HEK293 (cell line): ENCODE results near the gene KRT8.

Experiments
- KLF8 ChIP-seq: fragments of 450-650 bp; formaldehyde crosslinking; IDR thresholded peaks from 2 replicates; pipeline ENCODE4 v1.5.1; 2016; ENCODE audit warnings: missing biosample characterization, missing genetic modification characterization
- OSR2 ChIP-seq: fragments of 450-650 bp; formaldehyde crosslinking; IDR thresholded peaks from 2 replicates; pipeline ENCODE4 v1.5.1; 2016; ENCODE audit warnings: missing biosample characterization, missing genetic modification characterization
- SP7 ChIP-seq: fragments of 450-650 bp; formaldehyde crosslinking; IDR thresholded peaks from 2 replicates; pipeline ENCODE4 v1.5.1; 2016; ENCODE audit warnings: missing biosample characterization, missing genetic modification characterization
- WT1 ChIP-seq: fragments of 450-650 bp; formaldehyde crosslinking; IDR thresholded peaks from 2 replicates; pipeline ENCODE4 v1.5.1; 2016; ENCODE audit warnings: missing biosample characterization, missing genetic modification characterization
- ZBTB1 ChIP-seq: fragments of 450-650 bp; formaldehyde crosslinking; IDR thresholded peaks from 2 replicates; pipeline ENCODE4 v1.5.1; 2016; ENCODE audit warnings: missing biosample characterization, missing genetic modification characterization
- ZBTB17 ChIP-seq: fragments of 450-650 bp; formaldehyde crosslinking; IDR thresholded peaks from 2 replicates; pipeline ENCODE4 v1.5.1; 2016; ENCODE audit warnings: missing biosample characterization, missing genetic modification characterization
- ZBTB21 ChIP-seq: fragments of 450-650 bp; formaldehyde crosslinking; IDR thresholded peaks from 2 replicates; pipeline ENCODE4 v1.5.1; 2017; ENCODE audit warnings: missing biosample characterization, missing genetic modification characterization
- ZBTB48 ChIP-seq: fragments of 450-650 bp; formaldehyde crosslinking; IDR thresholded peaks from 2 replicates; pipeline ENCODE4 v1.5.1; 2016; ENCODE audit warnings: missing biosample characterization, missing genetic modification characterization
- ZBTB7A ChIP-seq: fragments of 450-650 bp; formaldehyde crosslinking; IDR thresholded peaks from 2 replicates; pipeline ENCODE4 v1.5.1; 2016; ENCODE audit warnings: low read depth, missing biosample characterization, missing genetic modification characterization
- ZEB2 ChIP-seq: fragments of 450-650 bp; formaldehyde crosslinking; IDR thresholded peaks from 2 replicates; pipeline ENCODE4 v1.5.1; 2016; ENCODE audit warnings: missing biosample characterization, missing genetic modification characterization
- ZFHX2 ChIP-seq: fragments of 450-650 bp; formaldehyde crosslinking; conservative IDR thresholded peaks from 2 replicates; pipeline ENCODE4 v1.5.1; 2016; ENCODE audit warnings: missing biosample characterization, missing genetic modification characterization
- ZNF132 ChIP-seq: fragments of 450-650 bp; formaldehyde crosslinking; IDR thresholded peaks from 2 replicates; pipeline ENCODE4 v1.5.1; 2017; ENCODE audit warnings: missing biosample characterization, missing genetic modification characterization, borderline replicate concordance
- ZNF311 ChIP-seq: fragments of 450-650 bp; formaldehyde crosslinking; IDR thresholded peaks from 2 replicates; pipeline ENCODE4 v1.5.1; 2017; ENCODE audit warnings: missing biosample characterization, missing genetic modification characterization, borderline replicate concordance
- ZNF335 ChIP-seq: fragments of 450-650 bp; formaldehyde crosslinking; conservative IDR thresholded peaks from 2 replicates; pipeline ENCODE4 v1.5.1; 2016; ENCODE audit warnings: missing biosample characterization, missing genetic modification characterization
- ZNF341 ChIP-seq: fragments of 450-650 bp; formaldehyde crosslinking; IDR thresholded peaks from 2 replicates; pipeline ENCODE4; 2016; ENCODE audit warnings: low read depth, missing biosample characterization, missing genetic modification characterization
- ZNF391 ChIP-seq: fragments of 450-650 bp; formaldehyde crosslinking; IDR thresholded peaks from 2 replicates; pipeline ENCODE4 v1.5.1; 2016; ENCODE audit warnings: low read depth, missing biosample characterization, missing genetic modification characterization, borderline replicate concordance
- ZNF473 ChIP-seq: fragments of 450-650 bp; formaldehyde crosslinking; IDR thresholded peaks from 2 replicates; pipeline ENCODE4 v1.5.1; 2017; ENCODE audit warnings: missing biosample characterization, missing genetic modification characterization
- ZNF660 ChIP-seq: fragments of 450-650 bp; IDR thresholded peaks from 2 replicates; pipeline ENCODE4 v1.5.1; 2018; ENCODE audit warnings: missing biosample characterization, mild to moderate bottlenecking, missing genetic modification characterization
- ZNF776 ChIP-seq: fragments of 450-650 bp; formaldehyde crosslinking; IDR thresholded peaks from 2 replicates; pipeline ENCODE4 v1.5.0; 2017; ENCODE audit warnings: missing biosample characterization, missing genetic modification characterization, borderline replicate concordance
- ZNF843 ChIP-seq: fragments of 450-650 bp; formaldehyde crosslinking; IDR thresholded peaks from 2 replicates; pipeline ENCODE4 v1.5.1; 2016; ENCODE audit warnings: missing biosample characterization, missing genetic modification characterization
- TF ChIP-seq, protein P1 (sequence below): fragments of 450-650 bp; formaldehyde crosslinking; IDR thresholded peaks from 2 replicates; pipeline ENCODE4 v1.5.1; 2016; ENCODE audit warnings: missing biosample characterization, missing genetic modification characterization
- TF ChIP-seq, protein P2 (sequence below): fragments of 450-650 bp; formaldehyde crosslinking; IDR thresholded peaks from 2 replicates; pipeline ENCODE4 v1.5.1; 2017; ENCODE audit warnings: missing biosample characterization, missing genetic modification characterization
- TF ChIP-seq, protein P3 (sequence below): fragments of 450-650 bp; formaldehyde crosslinking; IDR thresholded peaks from 2 replicates; pipeline ENCODE4 v1.5.1; 2016; ENCODE audit warnings: missing biosample characterization, missing genetic modification characterization
- TF ChIP-seq, protein P4 (sequence below): fragments of 450-650 bp; formaldehyde crosslinking; IDR thresholded peaks from 2 replicates; pipeline ENCODE4 v1.5.1; 2016; ENCODE audit warnings: missing biosample characterization, missing genetic modification characterization
- TF ChIP-seq, protein P5 (sequence below): fragments of 450-650 bp; formaldehyde crosslinking; IDR thresholded peaks from 2 replicates; pipeline ENCODE4 v1.5.1; 2016; ENCODE audit warnings: missing biosample characterization, missing genetic modification characterization
- TF ChIP-seq, protein P6 (sequence below): fragments of 450-650 bp; formaldehyde crosslinking; IDR thresholded peaks from 2 replicates; pipeline ENCODE4 v1.5.1; 2017; ENCODE audit warnings: missing biosample characterization, missing genetic modification characterization
- TF ChIP-seq, protein P7 (sequence below): fragments of 450-650 bp; formaldehyde crosslinking; IDR thresholded peaks from 2 replicates; pipeline ENCODE4 v1.5.0; 2017; ENCODE audit warnings: missing biosample characterization, missing genetic modification characterization, borderline replicate concordance

The KRT8 gene

DNA sequence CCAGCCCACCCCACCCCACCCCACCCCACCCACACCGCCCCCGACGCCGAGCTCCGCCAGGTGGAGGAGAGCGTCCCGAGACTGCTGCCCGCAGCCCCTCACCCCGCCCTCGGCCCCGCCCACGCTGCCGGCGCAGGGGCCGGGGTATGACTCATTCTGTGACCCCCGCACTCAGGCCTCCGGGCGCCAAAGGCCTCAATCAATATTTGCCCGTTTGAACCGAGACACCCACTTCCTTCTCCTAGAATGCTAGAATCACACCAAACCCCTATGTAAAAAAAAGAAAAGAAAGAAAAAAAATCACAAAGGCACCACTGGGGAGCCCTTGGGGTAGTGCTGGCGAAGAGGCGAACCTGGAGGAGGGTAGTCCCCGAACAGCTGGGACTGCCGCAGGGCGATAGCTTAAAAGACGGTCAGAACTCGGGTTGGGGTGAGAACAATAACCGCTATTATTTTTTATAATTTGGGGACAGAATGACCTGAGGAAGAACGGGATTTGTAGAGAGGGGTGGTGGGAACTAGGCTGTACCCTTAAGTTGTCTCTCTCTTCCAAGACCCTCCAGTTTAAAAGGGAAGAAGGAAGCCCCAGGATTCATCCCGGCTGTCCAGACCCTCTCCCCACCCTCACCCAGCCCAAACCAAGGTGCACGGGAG is 894 bp downstream of the KRT8 start (continued):
- TF ChIP-seq, protein P1, sequence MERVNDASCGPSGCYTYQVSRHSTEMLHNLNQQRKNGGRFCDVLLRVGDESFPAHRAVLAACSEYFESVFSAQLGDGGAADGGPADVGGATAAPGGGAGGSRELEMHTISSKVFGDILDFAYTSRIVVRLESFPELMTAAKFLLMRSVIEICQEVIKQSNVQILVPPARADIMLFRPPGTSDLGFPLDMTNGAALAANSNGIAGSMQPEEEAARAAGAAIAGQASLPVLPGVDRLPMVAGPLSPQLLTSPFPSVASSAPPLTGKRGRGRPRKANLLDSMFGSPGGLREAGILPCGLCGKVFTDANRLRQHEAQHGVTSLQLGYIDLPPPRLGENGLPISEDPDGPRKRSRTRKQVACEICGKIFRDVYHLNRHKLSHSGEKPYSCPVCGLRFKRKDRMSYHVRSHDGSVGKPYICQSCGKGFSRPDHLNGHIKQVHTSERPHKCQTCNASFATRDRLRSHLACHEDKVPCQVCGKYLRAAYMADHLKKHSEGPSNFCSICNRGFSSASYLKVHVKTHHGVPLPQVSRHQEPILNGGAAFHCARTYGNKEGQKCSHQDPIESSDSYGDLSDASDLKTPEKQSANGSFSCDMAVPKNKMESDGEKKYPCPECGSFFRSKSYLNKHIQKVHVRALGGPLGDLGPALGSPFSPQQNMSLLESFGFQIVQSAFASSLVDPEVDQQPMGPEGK (tag by site-specific recombination) = peak; percentile 91
- TF ChIP-seq SP7 (tag by site-specific recombination) = peak; percentile 59
- 0 out of 2 replicates have a peak, but pooled peaks have one; percentile 16 for TF ChIP-seq ZBTB7A
- TF ChIP-seq, protein P2, sequence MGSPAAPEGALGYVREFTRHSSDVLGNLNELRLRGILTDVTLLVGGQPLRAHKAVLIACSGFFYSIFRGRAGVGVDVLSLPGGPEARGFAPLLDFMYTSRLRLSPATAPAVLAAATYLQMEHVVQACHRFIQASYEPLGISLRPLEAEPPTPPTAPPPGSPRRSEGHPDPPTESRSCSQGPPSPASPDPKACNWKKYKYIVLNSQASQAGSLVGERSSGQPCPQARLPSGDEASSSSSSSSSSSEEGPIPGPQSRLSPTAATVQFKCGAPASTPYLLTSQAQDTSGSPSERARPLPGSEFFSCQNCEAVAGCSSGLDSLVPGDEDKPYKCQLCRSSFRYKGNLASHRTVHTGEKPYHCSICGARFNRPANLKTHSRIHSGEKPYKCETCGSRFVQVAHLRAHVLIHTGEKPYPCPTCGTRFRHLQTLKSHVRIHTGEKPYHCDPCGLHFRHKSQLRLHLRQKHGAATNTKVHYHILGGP = no peak
- TF ChIP-seq, protein P3, sequence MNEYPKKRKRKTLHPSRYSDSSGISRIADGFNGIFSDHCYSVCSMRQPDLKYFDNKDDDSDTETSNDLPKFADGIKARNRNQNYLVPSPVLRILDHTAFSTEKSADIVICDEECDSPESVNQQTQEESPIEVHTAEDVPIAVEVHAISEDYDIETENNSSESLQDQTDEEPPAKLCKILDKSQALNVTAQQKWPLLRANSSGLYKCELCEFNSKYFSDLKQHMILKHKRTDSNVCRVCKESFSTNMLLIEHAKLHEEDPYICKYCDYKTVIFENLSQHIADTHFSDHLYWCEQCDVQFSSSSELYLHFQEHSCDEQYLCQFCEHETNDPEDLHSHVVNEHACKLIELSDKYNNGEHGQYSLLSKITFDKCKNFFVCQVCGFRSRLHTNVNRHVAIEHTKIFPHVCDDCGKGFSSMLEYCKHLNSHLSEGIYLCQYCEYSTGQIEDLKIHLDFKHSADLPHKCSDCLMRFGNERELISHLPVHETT (tag by site-specific recombination) = peak; percentile 51
- peak; percentile 22 for TF ChIP-seq ZNF391 (tag by site-specific recombination)
- TF ChIP-seq, protein P4, sequence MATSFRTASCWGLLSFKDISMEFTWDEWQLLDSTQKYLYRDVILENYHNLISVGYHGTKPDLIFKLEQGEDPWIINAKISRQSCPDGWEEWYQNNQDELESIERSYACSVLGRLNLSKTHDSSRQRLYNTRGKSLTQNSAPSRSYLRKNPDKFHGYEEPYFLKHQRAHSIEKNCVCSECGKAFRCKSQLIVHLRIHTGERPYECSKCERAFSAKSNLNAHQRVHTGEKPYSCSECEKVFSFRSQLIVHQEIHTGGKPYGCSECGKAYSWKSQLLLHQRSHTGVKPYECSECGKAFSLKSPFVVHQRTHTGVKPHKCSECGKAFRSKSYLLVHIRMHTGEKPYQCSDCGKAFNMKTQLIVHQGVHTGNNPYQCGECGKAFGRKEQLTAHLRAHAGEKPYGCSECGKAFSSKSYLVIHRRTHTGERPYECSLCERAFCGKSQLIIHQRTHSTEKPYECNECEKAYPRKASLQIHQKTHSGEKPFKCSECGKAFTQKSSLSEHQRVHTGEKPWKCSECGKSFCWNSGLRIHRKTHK = no peak
- TF ChIP-seq ZFHX2 (tag by site-specific recombination) = peak; percentile 96
- no peak for TF ChIP-seq ZNF660 (tag by site-specific recombination)
- no peak; the same call in 1 of the 2 replicates for TF ChIP-seq KLF8 (tag by site-specific recombination)
- TF ChIP-seq ZBTB17 (tag by site-specific recombination) = no peak
- no peak for TF ChIP-seq ZNF776 (tag by site-specific recombination)
- no peak for TF ChIP-seq ZNF132
- TF ChIP-seq, protein P5, sequence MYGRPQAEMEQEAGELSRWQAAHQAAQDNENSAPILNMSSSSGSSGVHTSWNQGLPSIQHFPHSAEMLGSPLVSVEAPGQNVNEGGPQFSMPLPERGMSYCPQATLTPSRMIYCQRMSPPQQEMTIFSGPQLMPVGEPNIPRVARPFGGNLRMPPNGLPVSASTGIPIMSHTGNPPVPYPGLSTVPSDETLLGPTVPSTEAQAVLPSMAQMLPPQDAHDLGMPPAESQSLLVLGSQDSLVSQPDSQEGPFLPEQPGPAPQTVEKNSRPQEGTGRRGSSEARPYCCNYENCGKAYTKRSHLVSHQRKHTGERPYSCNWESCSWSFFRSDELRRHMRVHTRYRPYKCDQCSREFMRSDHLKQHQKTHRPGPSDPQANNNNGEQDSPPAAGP = peak; percentile 16; the same call in 1 of the 2 replicates
- 0 out of 2 replicates have a peak, but pooled peaks have one; percentile 16 for TF ChIP-seq ZNF341 (tag by site-specific recombination)
- peak; percentile 11; the same call in 1 of the 2 replicates for TF ChIP-seq ZBTB48 (tag by site-specific recombination)
- TF ChIP-seq ZBTB21 (tag by site-specific recombination) = peak; percentile 21; the same call in 1 of the 2 replicates
- TF ChIP-seq ZEB2 (tag by site-specific recombination) = peak; percentile 81
- no peak for TF ChIP-seq OSR2 (tag by site-specific recombination)
- TF ChIP-seq ZBTB1 (tag by site-specific recombination) = peak; percentile 88; the same call in 1 of the 2 replicates
- no peak for TF ChIP-seq ZNF311 (tag by site-specific recombination)
- TF ChIP-seq, protein P6, sequence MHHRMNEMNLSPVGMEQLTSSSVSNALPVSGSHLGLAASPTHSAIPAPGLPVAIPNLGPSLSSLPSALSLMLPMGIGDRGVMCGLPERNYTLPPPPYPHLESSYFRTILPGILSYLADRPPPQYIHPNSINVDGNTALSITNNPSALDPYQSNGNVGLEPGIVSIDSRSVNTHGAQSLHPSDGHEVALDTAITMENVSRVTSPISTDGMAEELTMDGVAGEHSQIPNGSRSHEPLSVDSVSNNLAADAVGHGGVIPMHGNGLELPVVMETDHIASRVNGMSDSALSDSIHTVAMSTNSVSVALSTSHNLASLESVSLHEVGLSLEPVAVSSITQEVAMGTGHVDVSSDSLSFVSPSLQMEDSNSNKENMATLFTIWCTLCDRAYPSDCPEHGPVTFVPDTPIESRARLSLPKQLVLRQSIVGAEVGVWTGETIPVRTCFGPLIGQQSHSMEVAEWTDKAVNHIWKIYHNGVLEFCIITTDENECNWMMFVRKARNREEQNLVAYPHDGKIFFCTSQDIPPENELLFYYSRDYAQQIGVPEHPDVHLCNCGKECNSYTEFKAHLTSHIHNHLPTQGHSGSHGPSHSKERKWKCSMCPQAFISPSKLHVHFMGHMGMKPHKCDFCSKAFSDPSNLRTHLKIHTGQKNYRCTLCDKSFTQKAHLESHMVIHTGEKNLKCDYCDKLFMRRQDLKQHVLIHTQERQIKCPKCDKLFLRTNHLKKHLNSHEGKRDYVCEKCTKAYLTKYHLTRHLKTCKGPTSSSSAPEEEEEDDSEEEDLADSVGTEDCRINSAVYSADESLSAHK (tag by site-specific recombination) = peak; percentile 33; the same call in 1 of the 2 replicates
- TF ChIP-seq ZNF473 (tag by site-specific recombination) = no peak
- TF ChIP-seq WT1 (tag by site-specific recombination) = peak; percentile 16; the same call in 1 of the 2 replicates
- TF ChIP-seq ZNF335 (tag by site-specific recombination) = peak; percentile 96
- 0 out of 2 replicates have a peak, but pooled peaks have one; percentile 27 for TF ChIP-seq ZNF843 (tag by site-specific recombination)
- TF ChIP-seq, protein P7, sequence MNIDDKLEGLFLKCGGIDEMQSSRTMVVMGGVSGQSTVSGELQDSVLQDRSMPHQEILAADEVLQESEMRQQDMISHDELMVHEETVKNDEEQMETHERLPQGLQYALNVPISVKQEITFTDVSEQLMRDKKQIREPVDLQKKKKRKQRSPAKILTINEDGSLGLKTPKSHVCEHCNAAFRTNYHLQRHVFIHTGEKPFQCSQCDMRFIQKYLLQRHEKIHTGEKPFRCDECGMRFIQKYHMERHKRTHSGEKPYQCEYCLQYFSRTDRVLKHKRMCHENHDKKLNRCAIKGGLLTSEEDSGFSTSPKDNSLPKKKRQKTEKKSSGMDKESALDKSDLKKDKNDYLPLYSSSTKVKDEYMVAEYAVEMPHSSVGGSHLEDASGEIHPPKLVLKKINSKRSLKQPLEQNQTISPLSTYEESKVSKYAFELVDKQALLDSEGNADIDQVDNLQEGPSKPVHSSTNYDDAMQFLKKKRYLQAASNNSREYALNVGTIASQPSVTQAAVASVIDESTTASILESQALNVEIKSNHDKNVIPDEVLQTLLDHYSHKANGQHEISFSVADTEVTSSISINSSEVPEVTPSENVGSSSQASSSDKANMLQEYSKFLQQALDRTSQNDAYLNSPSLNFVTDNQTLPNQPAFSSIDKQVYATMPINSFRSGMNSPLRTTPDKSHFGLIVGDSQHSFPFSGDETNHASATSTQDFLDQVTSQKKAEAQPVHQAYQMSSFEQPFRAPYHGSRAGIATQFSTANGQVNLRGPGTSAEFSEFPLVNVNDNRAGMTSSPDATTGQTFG (tag by site-specific recombination) = no peak
